ENCODE measurements around the gene GFI1B. TPM values are rescaled to one million over a fixed set of nuclear protein-coding genes. Genes with fewer than 3 reads are reported as not detected.

GFI1B gene
- total RNA-seq, 1 donor from 2014 or later = not detected

DNA sequence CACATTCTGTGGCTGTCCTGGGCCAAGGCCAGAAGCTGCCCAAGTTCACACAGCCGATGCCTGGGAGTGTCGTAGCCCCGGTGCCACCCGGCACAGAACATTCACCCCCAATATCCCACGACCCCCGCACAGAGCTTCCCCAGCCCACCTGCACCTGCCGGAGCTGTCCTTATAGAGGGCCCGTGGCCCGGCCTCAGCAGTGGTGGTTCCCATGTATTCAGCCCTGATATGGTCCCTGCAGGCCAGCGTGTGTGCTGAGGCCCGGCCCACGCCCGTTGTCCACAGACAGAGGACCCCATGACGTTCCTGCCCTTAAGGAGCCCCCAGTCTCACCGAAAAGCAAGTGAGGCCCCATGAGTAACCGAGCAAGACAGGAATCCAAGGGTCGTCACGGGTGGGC, 5.3 kb upstream of the GFI1B start:
- no peak overlapping the region for H3K4me3 ChIP-seq (ENCODE audit: low read depth, low read length)
- H3K27me3 ChIP-seq (ENCODE audit: control insufficient read depth, insufficient read depth, low read length) = peaks cover 4% of the 10 kb centered on the region
- TF ChIP-seq, protein P1, sequence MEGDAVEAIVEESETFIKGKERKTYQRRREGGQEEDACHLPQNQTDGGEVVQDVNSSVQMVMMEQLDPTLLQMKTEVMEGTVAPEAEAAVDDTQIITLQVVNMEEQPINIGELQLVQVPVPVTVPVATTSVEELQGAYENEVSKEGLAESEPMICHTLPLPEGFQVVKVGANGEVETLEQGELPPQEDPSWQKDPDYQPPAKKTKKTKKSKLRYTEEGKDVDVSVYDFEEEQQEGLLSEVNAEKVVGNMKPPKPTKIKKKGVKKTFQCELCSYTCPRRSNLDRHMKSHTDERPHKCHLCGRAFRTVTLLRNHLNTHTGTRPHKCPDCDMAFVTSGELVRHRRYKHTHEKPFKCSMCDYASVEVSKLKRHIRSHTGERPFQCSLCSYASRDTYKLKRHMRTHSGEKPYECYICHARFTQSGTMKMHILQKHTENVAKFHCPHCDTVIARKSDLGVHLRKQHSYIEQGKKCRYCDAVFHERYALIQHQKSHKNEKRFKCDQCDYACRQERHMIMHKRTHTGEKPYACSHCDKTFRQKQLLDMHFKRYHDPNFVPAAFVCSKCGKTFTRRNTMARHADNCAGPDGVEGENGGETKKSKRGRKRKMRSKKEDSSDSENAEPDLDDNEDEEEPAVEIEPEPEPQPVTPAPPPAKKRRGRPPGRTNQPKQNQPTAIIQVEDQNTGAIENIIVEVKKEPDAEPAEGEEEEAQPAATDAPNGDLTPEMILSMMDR (IDR thresholded peaks at IDR 0.05; ENCODE audit: insufficient read depth, low read length, severe bottlenecking) = no peak
- H3K36me3 ChIP-seq (ENCODE audit: control insufficient read depth, insufficient read depth, low read length) = no peaks in the 10 kb centered on the region
- DNase-seq (ENCODE audit: low read depth) (no peak), FAIRE-seq (no peak)

DNA sequence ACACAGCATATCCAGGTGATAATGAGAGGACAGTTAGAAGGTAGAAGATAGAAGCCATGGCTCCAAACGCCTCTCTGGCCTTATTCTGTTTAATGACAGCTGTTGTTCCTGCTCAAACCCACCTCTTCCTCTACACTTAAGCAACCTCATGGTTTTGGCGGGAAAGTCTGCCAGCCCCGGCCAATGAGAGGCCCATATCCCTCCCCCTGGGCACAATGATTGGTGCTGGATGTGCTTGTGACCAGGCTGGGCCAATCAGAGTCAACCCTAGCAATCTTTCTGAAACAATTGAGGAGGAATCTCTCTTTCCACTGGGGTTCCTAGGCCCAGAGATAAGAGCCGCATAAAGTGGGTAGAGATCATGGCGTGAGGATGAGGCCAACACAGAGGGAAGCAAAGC, 4.8 kb upstream of the GFI1B start:
- H3K4me3 ChIP-seq (ENCODE audit: low read depth, low read length) = no peak overlapping the region

DNA sequence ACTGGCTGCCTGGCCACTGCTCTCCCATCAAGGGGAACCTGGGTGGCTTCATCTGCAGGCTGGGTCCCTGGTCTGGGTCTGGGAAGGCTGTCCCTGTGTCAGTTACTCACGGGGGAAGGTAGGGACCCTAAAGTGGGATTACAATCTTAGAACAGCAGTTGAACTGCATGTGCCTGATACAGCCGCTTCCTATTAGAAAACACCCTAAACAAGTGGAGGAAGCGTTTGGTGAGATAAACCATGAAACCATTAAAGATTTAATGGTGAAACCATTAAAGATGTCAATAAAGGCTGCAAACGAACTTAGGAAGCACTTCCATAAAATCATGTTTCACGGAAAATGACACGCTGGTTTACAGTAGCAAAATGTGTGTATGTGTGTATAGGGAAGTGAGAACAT, 2.5 kb upstream of the GFI1B start:
- no peak for FAIRE-seq
- Histone ChIP-seq H3K27me3 (ENCODE audit: control insufficient read depth, insufficient read depth, low read length) (peaks cover 16% of the 10 kb centered on the region), H3K4me3 (ENCODE audit: low read depth, low read length) (no peak overlapping the region), H3K36me3 (ENCODE audit: control insufficient read depth, insufficient read depth, low read length) (no peaks in the 10 kb centered on the region)
- TF ChIP-seq, protein P1 (IDR thresholded peaks at IDR 0.05; ENCODE audit: insufficient read depth, low read length, severe bottlenecking) = no peak
- no peak for DNase-seq (ENCODE audit: low read depth)

More for the DNA sequence above, 4.8 kb upstream of the GFI1B start:
- FAIRE-seq = no peak
- DNase-seq (ENCODE audit: low read depth) = no peak
- peaks cover 6% of the 10 kb centered on the region for H3K27me3 ChIP-seq (ENCODE audit: control insufficient read depth, insufficient read depth, low read length)
- H3K36me3 ChIP-seq (ENCODE audit: control insufficient read depth, insufficient read depth, low read length) = no peaks in the 10 kb centered on the region
- TF ChIP-seq, protein P1 (IDR thresholded peaks at IDR 0.05; ENCODE audit: insufficient read depth, low read length, severe bottlenecking) = no peak

DNA sequence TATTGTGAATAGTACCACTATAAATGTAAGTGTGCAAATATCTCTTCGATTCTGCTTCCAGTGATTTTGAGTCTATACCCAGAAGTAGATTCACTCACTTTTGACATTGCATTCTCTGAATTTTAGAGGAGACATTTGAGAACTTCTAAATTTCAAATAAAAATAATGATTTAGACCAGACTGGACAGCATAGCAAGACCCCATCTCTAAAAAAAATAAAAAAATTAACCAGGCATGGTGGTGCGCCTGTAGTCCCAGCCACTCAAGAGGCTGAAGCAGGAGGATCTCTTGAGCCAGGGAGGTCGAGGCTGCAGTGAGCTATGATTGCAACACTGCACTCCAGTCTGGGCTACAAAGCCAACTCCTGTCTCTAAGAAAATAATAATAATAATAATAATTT, 1.9 kb upstream of the GFI1B start:
- Histone ChIP-seq H3K27me3 (ENCODE audit: control insufficient read depth, insufficient read depth, low read length) (peaks cover 16% of the 10 kb centered on the region), H3K4me3 (ENCODE audit: low read depth, low read length) (no peak overlapping the region), H3K36me3 (ENCODE audit: control insufficient read depth, insufficient read depth, low read length) (no peaks in the 10 kb centered on the region)
- DNase-seq (ENCODE audit: low read depth) (no peak), FAIRE-seq (no peak)
- TF ChIP-seq, protein P1 (IDR thresholded peaks at IDR 0.05; ENCODE audit: insufficient read depth, low read length, severe bottlenecking) = no peak

DNA sequence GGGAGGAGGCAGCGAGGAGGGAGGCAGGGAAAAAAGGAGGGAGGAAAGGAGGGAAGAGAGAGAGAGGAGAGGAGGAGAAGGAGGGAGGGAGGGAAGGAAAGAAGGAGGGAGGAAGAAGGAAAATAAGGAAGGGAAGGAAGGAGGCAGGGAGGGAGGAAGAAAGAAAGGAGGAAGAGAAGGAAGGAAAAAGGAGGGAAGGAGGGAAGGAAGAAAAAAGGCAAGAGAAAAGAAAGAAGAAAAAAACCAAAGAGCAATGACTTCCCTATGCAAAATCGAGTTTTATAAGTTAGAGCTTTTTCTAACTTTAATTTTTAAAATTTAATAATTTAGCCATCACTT, 413 bp upstream of the GFI1B start:
- peaks cover 16% of the 10 kb centered on the region for H3K27me3 ChIP-seq (ENCODE audit: control insufficient read depth, insufficient read depth, low read length)
- no peaks in the 10 kb centered on the region for H3K36me3 ChIP-seq (ENCODE audit: control insufficient read depth, insufficient read depth, low read length)
- FAIRE-seq = no peak
- no peak overlapping the region for H3K4me3 ChIP-seq (ENCODE audit: low read depth, low read length)
- TF ChIP-seq, protein P1 (IDR thresholded peaks at IDR 0.05; ENCODE audit: insufficient read depth, low read length, severe bottlenecking) = no peak
- DNase-seq (ENCODE audit: low read depth) = no peak

DNA sequence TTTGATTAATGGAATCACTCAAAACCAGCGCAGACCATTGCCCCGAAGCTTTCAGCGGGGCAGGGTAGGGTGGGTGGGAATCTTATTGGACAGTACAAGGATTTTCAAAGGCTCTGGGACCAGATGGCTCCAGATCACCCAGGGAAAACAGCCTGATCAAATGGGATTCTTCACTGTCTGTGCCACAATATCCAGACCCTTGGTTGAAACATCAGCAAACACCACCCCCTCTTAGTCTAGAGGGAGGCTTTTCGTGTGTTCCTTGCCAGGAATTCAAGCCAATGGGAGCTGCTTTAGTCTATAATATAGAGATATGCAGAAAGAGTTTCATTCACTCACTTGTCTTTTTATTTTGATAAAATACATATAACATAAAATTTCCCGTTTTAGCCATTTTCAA, 1.7 kb downstream of the GFI1B start:
- Histone ChIP-seq H3K4me3 (ENCODE audit: low read depth, low read length) (no peak overlapping the region), H3K27me3 (ENCODE audit: control insufficient read depth, insufficient read depth, low read length) (peaks cover 16% of the 10 kb centered on the region), H3K36me3 (ENCODE audit: control insufficient read depth, insufficient read depth, low read length) (no peaks in the 10 kb centered on the region)
- TF ChIP-seq, protein P1 (IDR thresholded peaks at IDR 0.05; ENCODE audit: insufficient read depth, low read length, severe bottlenecking) = no peak
- no peak for DNase-seq (ENCODE audit: low read depth)
- FAIRE-seq = no peak
